Erythroblast (primary cell): ENCODE data around the gene ABCA7.

Experiments used
- GATA1 ChIP-seq: IDR thresholded peaks from 2 replicates; pipeline ENCODE4 v1.6.1; 2011; ENCODE audit warnings: low read depth, mild to moderate bottlenecking, control low read depth, low read length, moderate library complexity
- POLR2A ChIP-seq: IDR thresholded peaks from 2 replicates; pipeline ENCODE4 v1.6.1; 2011; ENCODE audit warnings: mild to moderate bottlenecking, low read length

DNA sequence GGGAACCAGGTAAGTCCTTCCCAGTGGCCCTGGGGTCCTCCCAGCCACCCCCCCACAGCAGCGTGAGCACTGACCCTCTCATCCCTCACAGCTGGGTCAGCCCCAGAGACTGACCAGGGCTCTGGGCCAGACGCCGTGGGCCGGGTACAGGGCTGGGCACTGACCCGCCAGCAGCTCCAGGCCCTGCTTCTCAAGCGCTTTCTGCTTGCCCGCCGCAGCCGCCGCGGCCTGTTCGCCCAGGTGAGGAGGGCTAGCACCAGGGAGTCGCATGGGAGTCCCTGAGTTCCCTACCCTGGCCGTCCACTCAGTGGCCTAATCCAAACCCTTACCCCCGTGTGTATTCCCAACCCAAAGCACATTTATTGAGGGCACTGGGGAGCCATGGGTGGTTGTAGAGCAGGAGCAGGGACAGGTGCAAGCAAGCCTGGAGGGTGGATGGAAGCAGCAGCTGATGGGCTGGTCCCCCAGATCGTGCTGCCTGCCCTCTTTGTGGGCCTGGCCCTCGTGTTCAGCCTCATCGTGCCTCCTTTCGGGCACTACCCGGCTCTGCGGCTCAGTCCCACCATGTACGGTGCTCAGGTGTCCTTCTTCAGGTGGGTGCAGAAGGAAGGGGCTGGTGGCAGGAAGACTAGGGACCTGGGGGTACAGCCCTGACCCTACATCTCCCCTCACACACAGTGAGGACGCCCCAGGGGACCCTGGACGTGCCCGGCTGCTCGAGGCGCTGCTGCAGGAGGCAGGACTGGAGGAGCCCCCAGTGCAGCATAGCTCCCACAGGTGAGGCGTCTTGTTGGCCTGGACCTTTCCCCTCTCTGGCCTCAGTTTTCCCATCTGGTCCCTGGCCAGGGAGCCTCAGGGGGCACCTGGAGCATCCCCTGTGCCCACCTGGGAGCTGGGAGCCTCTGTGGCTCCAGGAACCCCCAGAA is 14.5 kb downstream of the ABCA7 start:
- TF ChIP-seq POLR2A (no peak), GATA1 (no peak)
